Colonic mucosa (tissue), 4 donors: ENCODE measurements around the gene CSNK1G1. TPM values are rescaled to one million over a fixed set of nuclear protein-coding genes. Genes with fewer than 3 reads are reported as not detected.

Experiments used
- DNase-seq: peaks from one replicate; pipeline ENCODE4 v3.0.0-alpha.2; 2020
- H3K27ac ChIP-seq: fragments of 200-600 bp; one replicate; pipeline ENCODE4 v1.8.0; 2021
- H3K27me3 ChIP-seq: fragments of 200-600 bp; one replicate; pipeline ENCODE4 v1.8.0; 2021
- H3K36me3 ChIP-seq: fragments of 200-600 bp; one replicate; pipeline ENCODE4 v1.8.0; 2021
- H3K4me1 ChIP-seq: fragments of 200-600 bp; one replicate; pipeline ENCODE4 v1.8.0; 2021; ENCODE audit warnings: mild to moderate bottlenecking
- H3K4me3 ChIP-seq: fragments of 200-600 bp; one replicate; pipeline ENCODE4 v1.8.0; 2021
- H3K9ac ChIP-seq, 2 donors: one replicate each; pipeline ENCODE4 v1.7.0; 2013; ENCODE audit warnings: control low read depth in 2 of 2, low read depth in 2 of 2, low read length in 2 of 2
- H3K9me3 ChIP-seq: fragments of 200-600 bp; one replicate; pipeline ENCODE4 v1.8.0; 2021
- intact Hi-C: fragments of 100-400 bp; cut with DNase I; formaldehyde crosslinking; loops from one replicate; pipeline ENCODE4 v1.14.1; 2022
- total RNA-seq, 2 donors: library from RNA; stranded (reverse); fragmentation: NEBNext Ultra II Directional in 1 of 2; extraction: Animal tissue kit (Norgen Biotek cat#: 25700) in 1 of 2; gene quantifications; one replicate each; pipeline ENCODE4 v1.2.1, GENCODE V29; 2021
- TF ChIP-seq, protein P1 (sequence below): fragments of 200-600 bp; IDR thresholded peaks from one replicate; pipeline ENCODE4 v1.8.0; 2022; ENCODE audit warnings: antibody characterized with exemption, mild to moderate bottlenecking
- donor health status: healthy.
- donor health status: DM: no; HTN: no; CAD: no.
- donor health status: DM: no; HTN: no; CAD: no.

CSNK1G1 gene
- total RNA-seq, 2 donors from 2014 or later: 17.0 to 18.5 TPM

GRCh38 chr15:64138331-64138941 lies 217.5 kb downstream of the CSNK1G1 start:
- Histone ChIP-seq H3K9me3 (no peaks in the 10 kb centered on the region), H3K27ac (no peak overlapping the region), H3K36me3 (peaks cover 39% of the 10 kb centered on the region), H3K4me1 (no peaks in the 10 kb centered on the region), H3K27me3 (no peaks in the 10 kb centered on the region), H3K9ac (no peak overlapping the region), H3K4me3 (no peak overlapping the region)
- TF ChIP-seq, protein P1, sequence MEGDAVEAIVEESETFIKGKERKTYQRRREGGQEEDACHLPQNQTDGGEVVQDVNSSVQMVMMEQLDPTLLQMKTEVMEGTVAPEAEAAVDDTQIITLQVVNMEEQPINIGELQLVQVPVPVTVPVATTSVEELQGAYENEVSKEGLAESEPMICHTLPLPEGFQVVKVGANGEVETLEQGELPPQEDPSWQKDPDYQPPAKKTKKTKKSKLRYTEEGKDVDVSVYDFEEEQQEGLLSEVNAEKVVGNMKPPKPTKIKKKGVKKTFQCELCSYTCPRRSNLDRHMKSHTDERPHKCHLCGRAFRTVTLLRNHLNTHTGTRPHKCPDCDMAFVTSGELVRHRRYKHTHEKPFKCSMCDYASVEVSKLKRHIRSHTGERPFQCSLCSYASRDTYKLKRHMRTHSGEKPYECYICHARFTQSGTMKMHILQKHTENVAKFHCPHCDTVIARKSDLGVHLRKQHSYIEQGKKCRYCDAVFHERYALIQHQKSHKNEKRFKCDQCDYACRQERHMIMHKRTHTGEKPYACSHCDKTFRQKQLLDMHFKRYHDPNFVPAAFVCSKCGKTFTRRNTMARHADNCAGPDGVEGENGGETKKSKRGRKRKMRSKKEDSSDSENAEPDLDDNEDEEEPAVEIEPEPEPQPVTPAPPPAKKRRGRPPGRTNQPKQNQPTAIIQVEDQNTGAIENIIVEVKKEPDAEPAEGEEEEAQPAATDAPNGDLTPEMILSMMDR: no peak
- intact Hi-C loops: no loop called here
- no peak for DNase-seq

GRCh38 chr15:64137226-64137833 lies 218.6 kb downstream of the CSNK1G1 start:
- Histone ChIP-seq H3K27ac (no peak overlapping the region), H3K9ac (no peak overlapping the region), H3K36me3 (peaks cover 34% of the 10 kb centered on the region), H3K4me1 (no peaks in the 10 kb centered on the region), H3K27me3 (no peaks in the 10 kb centered on the region), H3K9me3 (no peaks in the 10 kb centered on the region), H3K4me3 (no peak overlapping the region)
- intact Hi-C loops: no loop called here
- no peak for DNase-seq
- TF ChIP-seq, protein P1: no peak

GRCh38 chr15:64136347-64136746 lies 219.6 kb downstream of the CSNK1G1 start:
- H3K4me1 ChIP-seq: no peaks in the 10 kb centered on the region
- intact Hi-C loops: no loop called here
- no peak overlapping the region for H3K27ac ChIP-seq
- H3K9me3 ChIP-seq: no peaks in the 10 kb centered on the region
- peaks cover 42% of the 10 kb centered on the region for H3K36me3 ChIP-seq
- H3K9ac ChIP-seq: no peak overlapping the region
- H3K27me3 ChIP-seq: no peaks in the 10 kb centered on the region
- no peak for DNase-seq
- TF ChIP-seq, protein P1: no peak
- H3K4me3 ChIP-seq: no peak overlapping the region

GRCh38 chr15:64134345-64134829 lies 221.6 kb downstream of the CSNK1G1 start:
- no peak for DNase-seq
- H3K36me3 ChIP-seq: peaks cover 54% of the 10 kb centered on the region
- no peak overlapping the region for H3K4me3 ChIP-seq
- H3K27me3 ChIP-seq: no peaks in the 10 kb centered on the region
- no peak overlapping the region for H3K27ac ChIP-seq
- TF ChIP-seq, protein P1: no peak
- no peaks in the 10 kb centered on the region for H3K4me1 ChIP-seq
- intact Hi-C loops: no loop called here
- H3K9ac ChIP-seq: no peak overlapping the region
- no peaks in the 10 kb centered on the region for H3K9me3 ChIP-seq

DNA sequence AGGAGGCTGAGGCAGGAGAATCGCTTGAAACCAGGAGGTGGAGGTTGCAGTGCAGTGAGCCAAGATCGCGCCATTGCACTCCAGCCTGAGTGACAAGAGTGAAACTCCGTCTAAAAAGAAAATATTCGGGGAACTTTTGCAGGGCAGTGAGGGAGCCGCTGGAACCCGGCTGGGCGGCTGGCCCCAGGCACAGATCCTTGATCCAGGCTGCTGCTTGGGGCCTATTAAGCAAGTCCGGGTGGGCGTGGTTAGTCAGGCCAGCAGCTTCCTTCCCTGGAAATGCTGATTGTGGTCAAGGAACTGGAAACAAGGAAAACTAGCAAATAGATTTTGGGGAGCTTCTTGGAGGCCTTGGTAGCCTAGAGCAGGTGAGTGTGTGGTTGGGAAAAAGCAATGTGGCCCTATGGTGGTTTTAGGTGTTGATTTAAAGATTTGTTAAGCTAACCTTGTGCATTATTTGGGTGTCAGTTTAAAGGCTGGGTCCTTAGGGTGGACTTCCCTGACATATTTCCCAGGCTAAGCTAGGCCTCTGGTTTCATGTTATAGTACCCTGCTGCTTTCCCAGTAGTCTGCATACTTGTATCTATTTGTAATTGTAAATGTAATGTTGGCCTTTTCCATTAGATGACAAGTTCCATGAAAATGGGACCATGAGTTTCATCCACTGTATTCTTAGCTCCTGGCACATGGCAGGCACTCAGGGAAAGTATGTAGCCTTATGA lies 222.2 kb downstream of the CSNK1G1 start:
- Histone ChIP-seq H3K4me1 (no peaks in the 10 kb centered on the region), H3K27me3 (no peaks in the 10 kb centered on the region), H3K4me3 (no peak overlapping the region), H3K9ac (no peak overlapping the region), H3K9me3 (no peaks in the 10 kb centered on the region), H3K27ac (no peak overlapping the region), H3K36me3 (peaks cover 55% of the 10 kb centered on the region)
- DNase-seq: no peak
- intact Hi-C loops: no loop called here
- TF ChIP-seq, protein P1: no peak
